Ovary (tissue), 3 donors: ENCODE results near the gene GPR37.

Source experiments
- CTCF ChIP-seq, 3 donors: fragments of 450-650 bp in 2 of 3; fragments of 200-600 bp in 1 of 3; IDR thresholded peaks; one replicate each; pipeline versions ENCODE4 v1.5.1 to v1.8.0; 2016 to 2022; ENCODE audit warnings: antibody characterized with exemption in 3 of 3, mild to moderate bottlenecking in 1 of 3
- POLR2A ChIP-seq: fragments of 450-650 bp; IDR thresholded peaks from one replicate; pipeline ENCODE4 v1.6.1; 2017; ENCODE audit warnings: antibody characterized with exemption, mild to moderate bottlenecking, moderate library complexity
- donor health status: DM: no; HTN: no; CAD: no.

- TF ChIP-seq CTCF (IDR thresholded peaks at IDR 0.05): no peak
- no peak for TF ChIP-seq POLR2A
Observed at GRCh38 chr7:124779620-124780019, 14.0 kb upstream of the GPR37 start.
